Stimulated activated CD4-positive, alpha-beta T cell treated with anti-CD3 and anti-CD28 coated beads, Interleukin-15, amount 100 ng/mL, for 48 hours (primary cell): ENCODE measurements around the gene TTLL1.
"Not testable (repeated sequence)": the region's sequence is repeated elsewhere in the genome, so short reads cannot be mapped to it uniquely, and the experiment has no call there.

Source experiments
- DNase-seq, 2 donors: peaks; one replicate each; pipeline ENCODE4 v3.0.0-alpha.2; 2020; ENCODE audit warnings: low read depth in 2 of 2

TTLL1 gene

DNA sequence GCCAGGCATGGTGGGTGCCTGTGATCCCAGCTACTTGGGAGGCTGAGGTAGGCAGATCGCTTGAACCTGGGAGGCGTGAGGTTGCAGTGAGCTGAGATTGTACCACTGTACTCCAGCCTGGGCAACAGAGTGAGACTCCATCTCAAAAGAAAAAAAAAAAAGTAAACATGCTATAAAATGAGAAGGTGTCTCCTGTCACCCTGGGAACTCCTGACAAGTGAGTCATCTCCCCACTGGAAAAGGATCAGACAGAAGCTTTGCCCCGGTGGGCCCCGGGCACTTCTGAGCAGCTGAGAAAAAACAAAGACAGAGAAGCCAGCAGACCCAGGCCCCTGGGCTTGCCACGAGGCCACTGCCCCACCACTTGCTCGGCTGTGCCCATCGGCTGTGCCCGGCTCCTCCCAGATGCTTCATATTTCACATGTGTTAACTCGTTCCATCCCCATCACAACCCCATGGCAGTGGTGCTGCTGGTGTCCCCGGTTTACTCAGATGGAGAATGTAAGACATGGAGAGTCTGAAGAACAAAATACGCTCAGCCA, 22.3 kb downstream of the TTLL1 start:
- no peak for DNase-seq

DNA sequence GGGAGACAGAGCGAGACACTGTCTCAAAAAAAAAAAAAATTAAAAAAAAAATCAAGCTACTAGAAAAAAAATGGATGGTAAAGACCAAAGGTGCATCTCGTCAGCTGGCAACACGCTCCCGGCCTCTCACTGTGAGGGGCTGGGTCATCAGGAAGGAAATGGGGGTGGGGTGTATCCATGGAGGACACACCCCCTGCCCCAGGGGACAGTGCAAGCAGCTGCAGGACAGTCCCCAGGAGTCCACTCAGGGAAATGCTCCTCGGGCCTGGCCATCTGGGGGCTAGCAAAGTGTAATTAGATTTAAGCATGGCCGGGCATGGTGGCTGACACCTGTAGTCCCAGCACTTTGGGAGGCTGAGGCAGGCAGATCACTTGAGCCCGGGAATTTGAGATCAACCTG, 23.1 kb downstream of the TTLL1 start:
- no peak for DNase-seq

DNA sequence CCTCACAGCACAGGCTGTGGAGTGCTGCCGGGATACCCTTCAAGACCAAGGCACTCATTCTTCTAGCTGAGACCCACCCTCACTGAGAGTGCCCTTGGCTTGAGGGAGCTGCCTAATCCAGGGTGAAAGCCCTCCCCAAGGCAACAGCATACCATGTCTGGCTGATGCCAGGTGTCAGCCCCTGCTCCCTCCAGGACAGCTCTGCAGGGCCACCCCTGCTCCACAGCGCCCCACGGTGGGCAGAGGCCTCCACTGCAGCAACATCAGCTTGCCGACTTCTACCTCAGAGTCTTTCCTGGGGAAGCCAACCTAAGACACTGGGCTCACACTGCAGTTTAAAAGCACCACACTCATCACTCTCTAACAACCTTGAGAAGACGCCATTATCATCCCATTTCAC, 29.0 kb downstream of the TTLL1 start:
- DNase-seq = peak; percentile 25 to 52

DNA sequence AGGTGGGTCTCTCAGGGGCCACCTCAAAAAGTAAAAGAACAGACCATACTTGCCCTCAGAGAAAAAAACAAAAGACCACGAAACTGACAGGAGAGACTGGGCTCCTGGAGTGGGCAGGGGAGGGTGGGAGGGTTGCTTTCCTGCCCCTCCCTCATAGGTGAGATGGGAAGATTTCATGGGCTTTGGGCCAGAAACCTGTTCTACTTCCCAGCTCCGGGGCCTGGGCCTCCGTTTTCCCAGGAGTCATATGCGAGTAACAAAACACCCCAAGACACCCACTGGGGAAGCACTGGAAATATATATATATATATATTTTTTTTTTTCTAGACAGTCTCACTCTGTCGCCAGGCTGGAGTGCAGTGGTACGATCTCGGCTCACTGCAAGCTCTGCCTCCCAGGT, 31.6 kb downstream of the TTLL1 start:
- DNase-seq = no peak

DNA sequence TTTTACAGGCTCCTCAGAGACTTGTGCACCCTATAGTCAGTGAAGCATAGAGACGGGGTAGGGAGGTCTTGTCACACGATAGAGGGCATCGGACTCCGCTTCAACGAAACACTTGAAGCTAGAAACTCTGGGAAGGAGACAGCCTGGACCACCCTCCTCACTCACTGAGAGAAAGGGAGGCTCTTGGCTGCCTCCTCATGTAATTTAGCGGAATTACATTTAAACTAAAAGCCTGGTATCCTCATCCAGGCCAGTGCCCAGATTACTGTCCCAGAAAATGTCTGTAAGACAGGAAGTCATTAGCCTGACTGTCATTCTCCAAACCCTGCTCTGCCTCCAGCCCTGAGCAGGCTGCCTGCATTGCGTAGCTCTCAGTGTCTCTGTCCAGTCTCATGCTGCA, 36.0 kb downstream of the TTLL1 start:
- DNase-seq = no peak

DNA sequence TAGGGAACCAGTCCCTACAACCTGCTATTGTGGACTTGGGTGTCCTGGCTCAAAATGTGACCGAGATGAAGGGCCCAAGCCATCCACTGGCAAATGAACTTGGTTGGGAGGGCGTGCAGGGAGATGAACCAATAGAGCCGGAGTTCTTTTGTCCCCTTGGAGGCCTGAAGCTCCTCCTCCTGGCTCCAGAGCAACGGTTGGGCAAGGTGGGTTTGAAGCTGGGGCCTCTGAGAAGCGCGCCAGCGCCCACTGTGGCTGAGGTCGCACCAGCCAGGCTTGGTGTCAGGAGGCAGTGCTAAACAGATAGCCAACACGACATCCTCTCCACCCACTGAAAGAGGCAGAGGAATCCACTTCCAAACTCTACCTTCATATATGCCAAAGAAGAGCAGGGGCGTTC, 38.2 kb downstream of the TTLL1 start:
- no peak for DNase-seq

DNA sequence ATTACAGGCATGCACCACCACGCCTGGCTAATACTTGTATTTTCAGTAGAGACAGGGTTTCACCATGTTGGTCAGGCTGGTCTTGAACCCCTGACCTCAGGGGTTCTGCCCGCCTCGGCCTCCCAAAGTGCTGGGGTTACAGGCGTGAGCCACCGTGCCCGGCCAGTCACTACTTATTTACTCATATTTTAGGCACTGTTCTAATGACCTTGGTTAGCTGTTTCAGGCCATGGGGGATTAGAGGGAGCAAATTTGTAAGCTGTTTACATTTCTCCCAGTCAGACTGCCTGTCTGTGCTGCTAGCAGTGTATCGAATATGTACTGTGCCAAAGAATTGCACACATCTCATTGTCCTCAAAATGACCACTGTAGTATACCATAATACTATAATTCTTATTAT, 41.6 kb downstream of the TTLL1 start:
- no peak for DNase-seq

DNA sequence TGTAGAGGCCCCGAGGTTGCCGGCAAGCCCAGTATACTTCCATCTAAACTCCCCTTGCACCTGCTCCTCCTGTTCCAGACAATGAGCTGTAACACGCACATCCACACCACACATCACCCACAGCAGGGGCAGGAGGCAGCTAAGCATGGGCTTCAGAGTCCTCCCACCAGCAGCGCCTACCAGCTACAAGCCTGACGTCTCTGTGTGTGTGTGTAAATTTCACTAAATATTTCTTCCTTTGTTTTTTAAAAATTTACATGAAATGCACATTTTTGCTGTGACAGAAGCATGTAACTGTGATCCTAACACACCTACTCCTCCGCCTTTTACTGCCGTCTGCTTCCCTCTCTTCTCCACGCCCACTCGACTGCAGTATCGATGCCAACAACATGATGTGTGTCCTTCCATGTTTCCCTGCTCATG, 44.9 kb downstream of the TTLL1 start:
- no peak for DNase-seq

DNA sequence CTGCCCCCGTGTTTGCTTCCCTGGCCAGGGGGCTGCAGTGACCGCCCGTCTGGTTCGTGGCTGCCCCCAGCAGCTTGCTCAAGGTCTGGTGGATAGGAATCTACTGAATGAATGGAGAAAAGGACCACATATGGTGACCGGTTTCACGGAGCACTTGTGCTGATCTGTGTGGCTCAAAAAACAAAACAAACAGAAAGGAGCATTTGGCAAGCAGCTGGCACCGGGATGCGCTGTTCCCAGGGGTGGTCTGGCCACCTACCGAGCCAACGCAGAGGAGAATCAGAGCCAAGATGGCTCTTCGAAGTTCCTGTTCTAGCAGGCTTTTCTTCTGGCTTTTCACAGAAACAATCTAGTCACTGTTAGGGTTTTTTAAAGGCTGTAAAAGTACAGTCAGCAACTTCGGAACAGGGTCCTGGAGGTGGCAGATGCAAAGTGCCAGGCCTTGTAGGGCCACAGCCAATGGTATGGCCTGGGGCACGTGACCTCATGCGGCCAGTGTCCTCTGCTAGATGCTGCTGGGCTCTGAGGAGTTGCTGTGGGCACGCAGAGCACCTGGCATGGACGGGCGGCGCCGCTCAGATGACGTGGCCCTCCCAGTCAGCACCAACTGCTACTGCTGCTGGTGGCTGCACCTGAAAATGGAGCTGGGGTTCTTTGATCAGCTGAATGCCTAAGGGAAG, 47.0 kb downstream of the TTLL1 start:
- no peak for DNase-seq

DNA sequence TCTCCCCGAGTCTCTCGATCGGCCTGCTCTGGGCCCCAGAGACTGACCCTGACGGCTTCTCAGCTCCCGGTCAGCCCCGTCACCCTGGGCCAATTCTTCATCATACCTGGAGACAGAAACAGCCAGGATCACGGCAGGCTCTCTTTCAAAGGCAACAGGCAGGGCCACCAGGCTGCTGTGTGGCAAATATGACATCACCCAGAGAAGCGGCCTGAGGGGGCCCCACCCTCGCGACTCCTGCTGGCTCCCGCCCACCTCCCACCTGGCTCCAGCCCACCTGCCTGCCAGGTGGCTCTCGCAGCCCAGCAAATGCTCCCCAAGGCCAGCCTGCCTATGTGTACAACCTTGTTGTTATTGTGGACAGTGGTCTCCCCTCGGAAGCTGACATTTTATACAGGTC, 49.4 kb downstream of the TTLL1 start:
- DNase-seq = no peak

DNA sequence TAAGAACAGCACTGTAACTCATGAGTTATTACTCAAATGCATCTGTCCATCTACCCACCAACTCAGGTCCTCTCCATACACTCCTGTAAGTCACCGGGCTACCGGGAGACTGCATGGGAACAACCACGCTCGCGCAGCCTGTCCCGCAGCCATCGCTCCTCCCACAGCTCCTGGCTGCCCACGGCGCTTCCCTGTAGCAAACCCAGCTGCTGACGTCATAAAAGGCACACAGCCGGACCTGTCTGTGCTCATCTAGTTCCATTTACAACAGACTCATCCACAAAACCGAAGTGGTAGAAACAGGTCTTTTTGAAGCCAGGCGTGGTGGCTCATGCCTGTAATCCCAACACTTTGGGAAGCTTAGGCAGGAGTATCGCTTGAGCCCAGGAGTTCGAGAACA, 50.9 kb downstream of the TTLL1 start:
- no peak for DNase-seq

DNA sequence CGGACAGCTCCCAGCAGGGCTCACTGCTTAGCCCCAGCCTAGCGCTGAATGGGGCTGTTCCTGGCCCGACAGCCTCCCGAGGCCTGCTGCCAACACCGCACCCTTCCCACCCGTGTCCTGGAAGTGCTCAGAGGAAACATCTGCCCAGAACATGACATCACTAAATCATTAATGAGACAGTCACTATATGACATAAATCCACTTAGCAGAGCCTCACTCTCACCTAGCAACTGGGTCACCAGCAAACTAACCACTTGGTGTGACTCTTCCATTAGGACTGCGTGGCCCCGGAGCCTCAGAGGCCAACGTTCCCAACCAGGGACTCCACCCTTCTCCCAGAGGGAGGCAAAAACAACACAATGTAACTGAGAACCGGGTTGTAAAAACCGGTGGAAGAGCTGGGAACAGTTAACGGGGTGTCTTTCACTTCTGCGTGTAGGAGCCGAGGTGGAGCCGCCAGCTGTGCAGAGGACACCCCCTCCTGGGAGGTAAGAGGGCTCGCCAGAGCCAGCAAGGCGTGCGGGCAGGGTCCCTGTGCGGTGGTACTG, 52.8 kb downstream of the TTLL1 start:
- DNase-seq = no peak

DNA sequence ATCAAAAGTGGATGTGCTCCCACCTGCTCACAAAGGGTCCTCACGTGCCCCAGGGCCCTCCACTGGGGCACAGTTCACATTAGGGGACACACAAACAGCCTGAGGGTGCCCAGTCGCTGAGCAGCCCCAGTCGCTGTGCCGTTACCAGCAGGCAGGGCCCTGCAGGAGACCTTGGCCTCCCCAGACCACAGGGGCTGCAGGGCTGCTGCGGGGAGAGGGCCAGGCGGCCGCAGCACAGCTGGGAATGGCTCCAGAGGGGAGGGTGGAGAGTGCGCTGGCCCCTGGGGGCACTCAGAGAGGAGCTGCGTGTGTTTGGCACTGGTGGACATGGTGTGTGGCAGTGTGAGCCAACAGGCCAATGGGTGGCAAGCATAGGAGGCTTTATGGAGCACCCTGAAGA, 53.9 kb downstream of the TTLL1 start:
- no peak for DNase-seq

DNA sequence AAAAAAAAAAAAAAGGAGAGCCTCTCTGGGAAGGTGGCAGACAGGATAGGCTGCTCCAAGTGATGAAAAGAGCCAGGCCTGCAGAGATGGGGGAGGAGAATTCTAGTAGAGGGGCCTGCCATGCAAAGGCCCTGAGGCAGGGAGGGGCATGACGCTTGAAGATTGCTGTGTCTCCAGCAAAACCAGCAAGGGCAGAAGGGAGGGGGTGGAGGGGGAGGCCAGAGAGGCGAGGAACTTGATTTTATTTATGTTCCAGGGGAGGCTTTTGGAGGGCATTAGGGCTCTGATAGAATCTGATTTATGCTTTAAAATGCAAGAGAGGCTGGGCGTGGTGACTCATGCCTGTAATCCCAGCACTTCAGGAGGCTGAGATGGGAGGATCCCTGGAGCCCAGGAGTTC, 57.6 kb downstream of the TTLL1 start:
- DNase-seq = no peak

DNA sequence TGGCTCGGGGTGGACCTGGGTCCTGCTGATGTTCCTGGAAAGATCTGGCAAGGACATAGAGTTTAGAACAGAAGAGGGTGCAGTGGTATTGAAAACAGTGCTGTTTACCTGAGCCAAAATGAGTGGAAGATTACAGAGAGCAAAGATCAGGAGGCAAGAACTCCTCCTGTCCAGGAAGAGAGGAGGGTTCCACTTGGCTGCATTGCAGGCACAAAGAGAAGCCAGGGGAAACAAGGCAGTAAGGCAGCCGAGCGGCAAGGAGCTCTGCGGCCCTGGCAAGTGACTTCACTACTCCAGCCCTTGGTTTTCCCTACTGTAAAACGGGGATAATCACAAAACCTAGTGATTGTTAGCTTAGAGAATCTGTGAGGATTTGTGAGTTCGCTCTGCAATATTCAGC, 70.6 kb downstream of the TTLL1 start:
- DNase-seq = no peak

DNA sequence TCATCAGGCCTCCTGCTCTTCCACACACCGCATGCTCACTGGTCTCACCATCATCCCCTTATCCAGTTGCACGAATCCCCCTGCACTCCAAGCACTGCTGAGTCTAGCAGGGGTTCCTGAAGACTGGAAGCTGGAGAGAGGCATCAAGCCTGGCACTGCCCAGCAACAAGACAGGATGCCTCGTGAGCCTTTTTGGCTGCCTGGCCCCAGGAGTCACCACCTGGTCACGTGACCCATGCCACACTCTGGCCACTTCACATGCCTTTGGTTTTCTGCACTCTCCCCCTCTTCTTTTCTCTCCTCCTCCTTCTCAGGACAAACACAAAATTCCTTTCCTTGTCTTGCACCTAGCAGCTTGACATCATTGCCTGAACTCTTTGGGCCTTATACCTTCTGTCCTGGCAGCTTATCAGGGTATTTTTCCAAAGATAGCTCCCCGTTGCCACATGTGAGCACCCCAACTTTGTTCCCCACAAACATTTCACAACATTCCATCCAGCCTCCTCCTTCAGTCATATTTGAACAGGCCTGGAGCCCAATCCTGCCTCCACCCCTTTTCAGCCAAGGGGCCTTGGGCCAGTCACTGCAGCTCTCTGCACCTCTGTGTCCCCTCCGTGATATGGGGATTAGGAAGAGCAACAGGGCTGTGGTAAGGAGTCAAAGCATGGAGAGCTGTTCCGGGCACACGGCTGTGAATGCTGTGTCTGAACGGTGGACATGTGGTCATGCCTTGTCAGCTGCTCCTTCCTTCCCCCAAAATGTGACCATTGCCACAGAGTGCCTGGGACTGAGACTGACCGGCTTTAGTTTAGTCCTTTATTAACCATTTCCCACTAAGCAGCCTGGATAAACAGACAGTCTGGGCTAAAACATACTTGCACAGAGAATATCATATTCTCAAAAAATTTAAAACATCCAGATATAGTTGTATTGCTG, 71.4 kb downstream of the TTLL1 start:
- no peak for DNase-seq

DNA sequence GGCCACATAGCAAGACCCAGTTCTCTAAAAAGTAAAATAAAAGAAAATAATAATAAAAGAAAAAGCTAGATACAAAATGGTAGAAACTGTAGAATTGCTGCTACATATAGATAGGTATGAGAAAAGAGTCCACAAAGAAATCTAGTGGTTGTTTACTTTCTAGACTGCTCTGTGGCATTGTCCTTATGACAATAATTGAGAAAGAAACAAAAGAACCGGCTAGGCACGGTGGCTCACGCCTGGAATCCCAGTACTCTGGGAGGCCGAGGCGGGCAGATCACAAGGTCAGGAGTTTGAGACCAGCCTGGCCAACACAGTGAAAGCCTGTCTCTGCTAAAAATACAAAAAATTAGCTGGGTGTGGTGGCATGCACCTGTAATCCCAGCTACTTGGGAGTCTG, 73.0 kb downstream of the TTLL1 start:
- not testable (repeated sequence) for DNase-seq

DNA sequence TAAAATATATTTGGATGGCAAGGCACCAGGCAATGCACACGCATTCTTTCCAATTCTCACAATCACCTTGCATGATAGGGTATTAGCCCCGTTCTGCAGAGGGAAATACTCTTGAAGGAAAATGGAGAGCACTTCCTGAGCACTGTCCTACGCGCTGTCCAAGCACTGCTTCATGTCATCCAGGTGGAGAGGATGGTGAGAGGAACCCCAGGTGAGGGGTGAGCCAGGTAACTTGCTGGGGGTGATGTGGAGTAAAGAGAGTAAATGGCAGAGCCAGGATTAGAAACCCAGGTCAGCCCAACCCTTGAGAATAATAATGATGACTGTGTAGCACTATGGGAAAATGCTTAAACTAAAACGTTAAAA, 73.5 kb downstream of the TTLL1 start:
- no peak for DNase-seq

DNA sequence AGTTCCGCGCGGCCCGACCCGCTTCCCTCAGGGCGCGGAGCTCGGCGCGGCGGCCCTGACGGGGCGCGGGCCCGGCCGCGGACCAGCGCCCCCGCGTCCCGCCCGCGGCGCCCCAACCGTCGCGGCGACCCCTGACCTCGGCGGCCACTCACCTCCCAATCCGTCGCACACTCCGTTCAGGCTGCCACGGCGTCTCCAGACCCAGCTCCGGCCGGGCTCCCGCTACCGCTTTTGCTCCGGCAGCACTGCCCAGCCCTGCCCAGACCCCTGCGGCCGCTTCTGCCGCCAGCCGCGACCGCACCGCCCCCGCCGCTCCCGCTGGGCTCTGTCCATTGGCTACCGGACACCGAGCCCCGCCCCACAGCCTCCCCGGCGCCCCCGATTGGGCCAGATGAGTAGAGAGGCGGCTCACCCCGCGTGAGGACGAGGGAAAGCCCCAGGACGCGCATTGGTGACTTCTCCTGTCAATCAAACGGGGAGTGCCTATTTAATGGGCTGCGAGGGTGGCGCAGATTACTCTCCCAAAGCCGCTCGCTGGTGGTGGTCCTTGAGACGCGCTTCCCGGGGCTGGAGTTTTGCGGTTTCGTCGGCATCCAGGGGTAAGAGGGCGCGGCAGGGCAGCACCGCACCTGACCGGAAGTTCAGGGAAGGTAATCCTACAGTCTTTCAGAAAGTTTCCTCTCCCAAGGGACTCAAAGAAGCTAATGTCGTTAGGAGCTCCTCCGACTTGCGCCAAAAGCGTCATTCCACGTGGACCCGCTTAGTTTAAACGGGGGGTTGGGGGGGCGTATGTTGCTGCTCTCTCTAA, 74.1 kb downstream of the TTLL1 start, which contains the start of gene PACSIN2:
TSS of gene PACSIN2 (minus strand) at position 281 of the 808 bp plus-strand sequence. CDS start 103,069 bp downstream, outside the sequence.
- DNase-seq = peak; percentile 98 to 99

DNA sequence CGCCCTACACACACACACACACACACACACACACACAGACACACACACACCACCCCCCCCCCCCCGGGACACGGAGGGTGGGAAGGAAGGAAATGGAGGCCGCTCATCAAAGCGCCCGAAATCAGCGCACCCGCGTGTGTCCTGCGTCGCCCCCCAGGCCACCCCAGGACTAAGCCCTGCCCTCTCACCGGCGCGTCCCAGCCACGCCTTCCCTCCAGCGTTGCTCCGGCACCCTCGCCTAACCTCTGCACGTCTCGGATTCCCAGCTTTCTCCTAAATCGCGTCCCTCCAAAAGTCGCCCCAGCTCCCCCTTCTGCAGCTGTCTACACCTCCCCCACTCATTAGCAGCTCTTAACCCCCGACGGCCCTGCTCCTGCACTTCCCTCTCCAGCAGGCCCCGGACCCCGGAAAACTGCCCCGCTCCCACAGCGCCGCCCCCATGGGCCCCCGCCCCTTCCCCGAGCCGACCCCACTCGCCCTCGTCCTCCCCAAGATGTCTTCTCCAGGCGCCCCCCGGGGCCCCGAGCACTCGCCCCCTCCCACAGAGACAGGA, 74.8 kb downstream of the TTLL1 start:
- DNase-seq = no peak
